AG09319 (cell line): ENCODE measurements around the gene SLC35F1.

Source experiments
- DNase-seq: peaks from one replicate; pipeline ENCODE4 v3.0.0-alpha.2; 2010; ENCODE audit warnings: low read depth; ENCODE audit errors: extremely low read depth
- TF ChIP-seq, protein P1 (sequence below): IDR thresholded peaks from 2 replicates; pipeline ENCODE4 v1.5.1; 2011; ENCODE audit warnings: low read depth, mild to moderate bottlenecking, inconsistent platforms, low read length, moderate library complexity

The SLC35F1 gene

GRCh38 chr6:118085665-118086064 lies 178.6 kb downstream of the SLC35F1 start:
- DNase-seq = no peak
- TF ChIP-seq, protein P1, sequence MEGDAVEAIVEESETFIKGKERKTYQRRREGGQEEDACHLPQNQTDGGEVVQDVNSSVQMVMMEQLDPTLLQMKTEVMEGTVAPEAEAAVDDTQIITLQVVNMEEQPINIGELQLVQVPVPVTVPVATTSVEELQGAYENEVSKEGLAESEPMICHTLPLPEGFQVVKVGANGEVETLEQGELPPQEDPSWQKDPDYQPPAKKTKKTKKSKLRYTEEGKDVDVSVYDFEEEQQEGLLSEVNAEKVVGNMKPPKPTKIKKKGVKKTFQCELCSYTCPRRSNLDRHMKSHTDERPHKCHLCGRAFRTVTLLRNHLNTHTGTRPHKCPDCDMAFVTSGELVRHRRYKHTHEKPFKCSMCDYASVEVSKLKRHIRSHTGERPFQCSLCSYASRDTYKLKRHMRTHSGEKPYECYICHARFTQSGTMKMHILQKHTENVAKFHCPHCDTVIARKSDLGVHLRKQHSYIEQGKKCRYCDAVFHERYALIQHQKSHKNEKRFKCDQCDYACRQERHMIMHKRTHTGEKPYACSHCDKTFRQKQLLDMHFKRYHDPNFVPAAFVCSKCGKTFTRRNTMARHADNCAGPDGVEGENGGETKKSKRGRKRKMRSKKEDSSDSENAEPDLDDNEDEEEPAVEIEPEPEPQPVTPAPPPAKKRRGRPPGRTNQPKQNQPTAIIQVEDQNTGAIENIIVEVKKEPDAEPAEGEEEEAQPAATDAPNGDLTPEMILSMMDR = no peak

- TF ChIP-seq, protein P1 = no peak
Observed at GRCh38 chr6:118086159-118086558, 179.1 kb downstream of the SLC35F1 start.

GRCh38 chr6:118092086-118092485 lies 185.0 kb downstream of the SLC35F1 start:
- TF ChIP-seq, protein P1 = no peak

More at GRCh38 chr6:118086159-118086558, 179.1 kb downstream of the SLC35F1 start:
- DNase-seq = no peak

GRCh38 chr6:118097576-118097975 lies 190.5 kb downstream of the SLC35F1 start:
- TF ChIP-seq, protein P1 = no peak
- no peak for DNase-seq

More at GRCh38 chr6:118092086-118092485, 185.0 kb downstream of the SLC35F1 start:
- DNase-seq = no peak

DNA sequence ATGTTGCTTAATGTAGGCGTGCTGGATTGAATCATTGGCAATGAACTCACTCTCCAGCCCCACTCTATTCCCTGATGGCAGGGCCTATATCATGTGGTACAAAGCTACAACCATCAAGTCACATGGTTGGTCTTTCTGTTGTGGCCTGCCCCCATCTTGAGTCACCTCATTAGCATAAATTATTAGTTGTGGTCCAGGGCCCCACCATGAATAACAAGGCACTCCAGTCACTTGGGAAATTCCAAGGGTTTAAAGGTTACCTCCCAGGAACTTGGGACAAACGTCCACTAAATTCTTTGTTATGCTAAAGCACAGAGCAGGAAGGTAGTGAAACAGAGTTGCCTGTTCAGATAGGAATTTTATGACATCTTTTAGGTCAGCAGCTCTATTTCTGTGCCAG lies 193.7 kb downstream of the SLC35F1 start:
- TF ChIP-seq, protein P1 = no peak
- no peak for DNase-seq

DNA sequence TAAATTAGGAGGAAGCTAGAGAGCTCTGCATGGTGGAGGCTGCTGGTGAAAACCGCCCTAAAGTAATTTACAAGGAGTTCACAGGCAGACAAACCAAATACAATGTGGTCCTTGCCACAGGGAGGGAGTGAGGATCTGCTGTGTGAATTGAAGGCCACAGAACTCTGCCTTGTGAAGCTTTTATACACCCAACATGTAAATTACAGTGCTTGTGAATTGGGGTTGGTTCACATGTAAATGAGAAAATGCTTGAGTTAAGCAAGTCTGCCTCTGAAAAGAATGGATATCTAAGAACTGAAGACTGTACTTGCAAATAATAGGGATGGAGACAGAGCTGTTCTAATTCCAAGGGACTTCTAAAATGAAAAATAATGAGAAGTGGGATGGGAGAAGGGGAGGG lies 194.2 kb downstream of the SLC35F1 start:
- TF ChIP-seq, protein P1 = no peak
- DNase-seq = no peak

DNA sequence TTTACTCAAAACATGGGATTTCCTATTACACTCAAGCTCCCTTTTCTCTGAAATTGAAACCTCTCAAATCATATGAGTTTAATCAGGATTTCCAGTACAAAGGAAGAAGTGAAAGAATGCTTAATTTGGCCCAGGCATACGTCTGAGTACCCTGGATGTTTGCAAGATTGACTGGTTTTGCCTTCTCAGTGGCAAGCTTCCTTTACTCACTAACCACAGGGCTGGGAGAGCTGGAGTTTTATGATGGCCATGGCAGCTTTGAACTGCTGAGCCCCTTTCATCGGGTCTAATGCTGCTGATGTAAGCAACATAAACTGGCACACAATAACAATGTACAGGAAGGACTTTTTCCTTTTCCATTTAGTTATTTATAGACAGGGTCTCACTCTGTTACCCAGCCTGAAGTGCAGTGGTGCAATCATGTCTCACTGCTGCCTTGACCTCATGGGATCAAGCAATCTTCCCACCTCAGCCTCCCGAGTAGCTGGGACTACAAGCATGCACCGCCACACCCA lies 194.8 kb downstream of the SLC35F1 start:
- no peak for DNase-seq
- TF ChIP-seq, protein P1 = no peak
